Measurements from ENCODE around the gene RABGAP1L.

DNA sequence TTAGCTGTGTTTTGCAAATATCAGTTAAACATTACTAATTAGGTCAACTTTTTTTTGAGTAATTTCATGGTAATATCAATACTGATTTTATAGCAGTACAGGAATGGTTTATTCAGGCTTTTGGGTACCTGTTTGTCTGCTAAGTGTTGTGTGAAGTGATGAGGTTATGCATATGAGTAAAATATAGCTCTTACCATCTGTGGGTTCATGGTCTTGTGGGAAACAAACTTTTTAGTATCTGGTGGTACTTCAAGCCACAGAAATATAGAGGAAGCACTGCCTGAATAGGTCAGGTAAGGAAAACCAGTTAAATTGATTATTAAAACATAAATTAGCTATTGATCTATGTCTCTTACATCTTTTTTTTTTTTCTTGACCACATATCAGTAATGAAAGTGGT lies 113.9 kb downstream of the RABGAP1L start:
- TF ChIP-seq, protein P1, sequence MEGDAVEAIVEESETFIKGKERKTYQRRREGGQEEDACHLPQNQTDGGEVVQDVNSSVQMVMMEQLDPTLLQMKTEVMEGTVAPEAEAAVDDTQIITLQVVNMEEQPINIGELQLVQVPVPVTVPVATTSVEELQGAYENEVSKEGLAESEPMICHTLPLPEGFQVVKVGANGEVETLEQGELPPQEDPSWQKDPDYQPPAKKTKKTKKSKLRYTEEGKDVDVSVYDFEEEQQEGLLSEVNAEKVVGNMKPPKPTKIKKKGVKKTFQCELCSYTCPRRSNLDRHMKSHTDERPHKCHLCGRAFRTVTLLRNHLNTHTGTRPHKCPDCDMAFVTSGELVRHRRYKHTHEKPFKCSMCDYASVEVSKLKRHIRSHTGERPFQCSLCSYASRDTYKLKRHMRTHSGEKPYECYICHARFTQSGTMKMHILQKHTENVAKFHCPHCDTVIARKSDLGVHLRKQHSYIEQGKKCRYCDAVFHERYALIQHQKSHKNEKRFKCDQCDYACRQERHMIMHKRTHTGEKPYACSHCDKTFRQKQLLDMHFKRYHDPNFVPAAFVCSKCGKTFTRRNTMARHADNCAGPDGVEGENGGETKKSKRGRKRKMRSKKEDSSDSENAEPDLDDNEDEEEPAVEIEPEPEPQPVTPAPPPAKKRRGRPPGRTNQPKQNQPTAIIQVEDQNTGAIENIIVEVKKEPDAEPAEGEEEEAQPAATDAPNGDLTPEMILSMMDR (conservative IDR thresholded peaks at IDR 0.05; ENCODE audit: low read length) = no peak
- TF ChIP-seq EZH2phosphoT487 (IDR thresholded peaks at IDR 0.05; ENCODE audit: borderline replicate concordance, low read depth, low read length) = no peak

Measured in OCI-LY7 (cell line).